HG02885 (cell line): ENCODE results near the gene TMEM245.
"Not testable (repeated sequence)": the region's sequence is repeated elsewhere in the genome, so short reads cannot be mapped to it uniquely, and the experiment has no call there.

Experiments
- ATAC-seq: cut with Tn5 transposase; IDR thresholded peaks from one replicate; pipeline ENCODE4 v1.9.1; 2021; ENCODE audit warnings: mild to moderate bottlenecking; ENCODE audit not compliant: unreplicated experiment, poor library complexity

The TMEM245 gene

DNA sequence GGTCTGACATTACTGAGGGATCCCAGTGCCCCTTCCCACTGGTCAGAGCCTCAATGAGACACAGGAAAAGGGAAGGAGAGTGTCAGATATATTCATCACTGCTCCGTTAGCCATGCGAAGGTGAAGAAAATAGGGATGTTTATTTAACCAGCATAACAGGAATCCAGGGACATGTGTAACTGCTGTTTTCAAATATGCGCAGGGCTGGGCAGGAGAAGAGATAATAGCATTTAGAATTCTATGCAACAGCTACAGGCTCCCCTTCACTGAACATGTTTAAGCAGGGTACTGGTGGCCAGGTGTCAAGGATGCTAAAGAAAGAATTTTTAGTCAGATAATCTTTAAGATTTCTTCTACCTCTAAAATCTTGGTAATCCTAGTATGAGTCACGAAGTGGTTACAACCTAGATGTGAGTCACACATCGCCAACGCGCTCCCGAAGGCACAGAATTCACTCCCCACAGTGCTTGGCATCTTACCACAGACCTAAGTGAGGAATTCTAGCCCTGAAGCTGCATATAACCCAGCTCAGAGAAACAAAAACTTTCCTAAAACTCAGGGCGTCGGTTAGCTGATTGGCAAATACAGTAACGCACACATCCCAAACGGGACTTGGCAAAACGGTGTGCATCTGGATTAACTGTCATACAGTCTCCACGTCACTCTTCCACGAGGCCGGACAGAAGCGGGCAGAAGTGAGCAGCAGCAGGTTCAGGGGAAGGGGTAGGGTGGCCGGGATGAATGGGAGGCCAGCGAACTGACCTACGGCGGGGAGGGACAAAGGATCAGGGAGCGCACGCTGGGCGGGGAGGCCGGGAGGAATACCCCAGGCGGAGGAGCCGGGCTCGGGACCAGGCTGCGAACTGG, 107.5 kb downstream of the TMEM245 start:
- peak; percentile 30 for ATAC-seq

DNA sequence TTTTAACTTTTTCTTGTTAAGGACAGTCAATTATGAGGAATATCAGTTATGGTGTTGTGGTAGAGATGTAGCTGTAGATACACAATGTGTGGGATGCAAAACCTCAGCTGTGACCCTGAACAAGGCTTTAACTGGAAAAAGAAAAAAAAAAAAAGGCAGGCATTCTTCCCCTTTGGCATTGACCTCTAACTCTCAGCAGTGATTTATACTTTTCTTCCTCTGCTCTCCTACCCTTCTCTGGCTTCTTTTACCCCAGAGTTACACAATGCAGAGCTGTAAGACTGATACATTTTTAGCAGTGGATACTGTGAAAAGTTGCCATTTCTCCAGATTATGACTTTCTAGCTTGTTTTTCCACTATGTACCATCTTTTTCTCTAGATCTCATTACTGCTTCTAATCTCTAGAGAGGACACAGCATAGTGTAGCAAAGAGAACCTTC, 108.5 kb downstream of the TMEM245 start:
- ATAC-seq = no peak

DNA sequence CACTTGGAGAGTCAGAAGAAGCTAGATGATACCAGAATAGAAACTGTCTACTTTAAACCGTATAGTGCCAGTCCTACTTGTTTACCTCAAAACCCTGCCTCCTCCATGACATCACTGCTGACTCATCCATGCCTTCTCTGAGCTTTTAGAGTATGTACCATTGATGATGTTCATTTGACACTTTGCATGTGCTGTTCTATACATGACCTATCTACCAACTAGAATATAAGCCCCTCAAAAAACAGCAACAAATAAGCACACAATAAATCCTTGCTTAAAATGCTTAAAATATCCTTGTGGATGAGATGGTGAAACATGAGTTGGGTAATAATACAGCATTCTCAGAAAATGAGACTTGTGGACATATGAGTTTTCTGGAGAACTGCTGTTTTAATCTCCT, 109.0 kb downstream of the TMEM245 start:
- peak; percentile 37 for ATAC-seq

DNA sequence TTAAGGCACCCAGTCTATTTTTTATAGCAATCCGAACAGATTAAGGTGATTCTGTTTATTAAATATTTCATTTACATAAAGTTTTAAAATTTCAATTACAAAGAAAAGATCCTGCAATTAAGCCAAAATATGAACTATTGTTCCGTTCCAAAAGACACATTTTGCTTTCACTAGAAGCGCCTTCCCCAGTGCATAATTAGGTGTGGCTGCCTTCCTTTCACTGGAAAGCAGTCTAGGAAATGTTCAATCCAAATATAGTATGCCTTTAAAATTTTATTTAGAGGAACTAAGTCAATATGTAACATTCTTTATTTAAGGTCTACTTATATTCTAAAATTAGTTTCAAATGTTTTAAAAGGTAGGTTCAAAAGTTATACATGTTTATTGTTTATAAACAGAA, 114.1 kb downstream of the TMEM245 start:
- no peak for ATAC-seq

DNA sequence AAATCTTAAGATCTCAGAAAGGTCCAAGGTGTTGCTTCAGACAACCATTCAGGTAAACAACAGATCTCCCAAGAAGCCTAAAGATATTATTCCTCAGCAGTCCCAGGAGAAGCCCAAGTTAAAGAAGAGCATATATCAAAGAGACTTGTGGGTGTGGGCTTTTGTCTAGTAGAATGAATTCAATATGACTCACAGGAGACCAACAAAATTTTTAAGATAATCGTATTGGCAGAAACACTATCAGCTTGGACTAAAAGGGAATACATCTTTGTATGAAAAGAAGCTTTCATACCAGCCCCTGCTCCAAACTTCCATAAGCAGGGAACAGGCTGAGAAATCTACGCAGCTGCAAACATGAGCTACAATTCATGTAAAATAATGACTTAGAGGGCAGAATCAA, 116.6 kb downstream of the TMEM245 start:
- no peak for ATAC-seq

DNA sequence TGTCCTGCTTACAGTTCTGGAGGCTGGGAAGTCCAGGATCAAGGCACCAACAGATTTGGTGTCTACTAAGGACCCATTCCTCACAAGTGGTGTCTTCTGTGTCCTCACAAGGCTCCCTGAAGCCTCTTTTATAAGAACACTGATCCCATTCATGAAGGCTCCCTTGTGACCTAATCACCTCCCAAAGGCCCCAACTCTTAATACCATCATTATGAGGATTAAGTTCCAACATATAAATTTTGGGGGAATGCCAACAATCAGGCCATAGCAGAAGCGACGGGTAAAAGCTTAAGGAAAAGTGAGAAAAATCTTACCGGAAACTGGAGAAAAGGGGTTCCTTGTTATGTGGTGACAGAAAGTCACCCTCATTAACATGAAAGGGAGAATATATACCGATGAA, 117.6 kb downstream of the TMEM245 start:
- ATAC-seq = no peak

DNA sequence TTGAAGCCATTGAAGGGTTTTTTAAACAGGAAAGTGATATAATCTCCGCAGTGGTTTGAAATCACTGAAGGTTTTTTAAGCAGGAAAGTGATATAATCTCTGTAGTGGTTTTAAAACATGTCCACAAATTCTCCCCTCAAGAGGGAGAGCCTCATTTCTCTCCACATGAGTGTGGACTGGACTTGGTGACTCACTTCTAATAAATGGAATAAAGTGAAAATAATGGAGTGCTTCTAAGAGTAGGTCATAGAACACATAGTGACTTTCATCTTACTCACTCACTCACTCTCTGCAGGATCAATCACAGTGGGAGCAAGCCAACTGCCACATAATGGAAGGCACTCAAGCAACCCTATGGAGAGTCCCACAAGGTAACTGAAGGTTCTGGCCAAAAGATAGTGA, 118.5 kb downstream of the TMEM245 start:
- ATAC-seq = no peak

DNA sequence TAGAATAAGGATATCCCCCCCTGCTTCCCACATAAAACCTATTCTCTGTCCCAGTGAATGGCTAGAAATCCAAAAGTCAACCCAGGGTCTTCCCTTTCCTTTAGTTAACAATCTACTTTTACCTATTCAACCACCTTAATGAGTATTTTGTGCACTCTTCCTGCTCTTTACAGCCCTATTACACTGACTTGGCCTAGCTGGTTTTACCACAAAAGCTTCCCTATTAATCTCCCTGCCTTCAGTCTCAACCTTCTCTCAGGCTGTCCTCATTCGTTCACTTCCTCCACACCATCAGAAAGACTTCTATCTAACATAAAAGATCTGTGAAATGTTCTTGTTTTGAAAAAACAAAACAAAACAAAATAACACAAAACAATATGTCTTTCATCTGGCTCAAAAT, 122.6 kb downstream of the TMEM245 start:
- no peak for ATAC-seq

DNA sequence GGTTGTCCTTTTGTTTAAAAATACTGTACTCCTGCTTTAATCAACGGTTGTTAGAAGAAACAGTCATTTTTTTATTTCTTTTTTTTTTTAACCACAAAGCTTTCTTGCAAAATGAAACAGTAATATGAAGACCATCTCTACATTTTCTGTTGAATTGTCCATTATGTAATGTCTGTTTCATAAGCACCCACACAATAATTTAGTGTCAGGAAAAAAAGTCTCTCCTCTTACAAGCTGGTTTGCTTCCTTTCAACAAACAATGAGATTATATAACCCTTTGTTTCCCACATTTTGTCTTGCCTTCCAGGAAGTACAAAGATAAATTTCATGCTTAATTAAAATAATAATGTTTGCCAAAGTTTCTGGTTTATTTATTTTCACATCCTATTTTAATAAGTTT, 123.1 kb downstream of the TMEM245 start:
- no peak for ATAC-seq

DNA sequence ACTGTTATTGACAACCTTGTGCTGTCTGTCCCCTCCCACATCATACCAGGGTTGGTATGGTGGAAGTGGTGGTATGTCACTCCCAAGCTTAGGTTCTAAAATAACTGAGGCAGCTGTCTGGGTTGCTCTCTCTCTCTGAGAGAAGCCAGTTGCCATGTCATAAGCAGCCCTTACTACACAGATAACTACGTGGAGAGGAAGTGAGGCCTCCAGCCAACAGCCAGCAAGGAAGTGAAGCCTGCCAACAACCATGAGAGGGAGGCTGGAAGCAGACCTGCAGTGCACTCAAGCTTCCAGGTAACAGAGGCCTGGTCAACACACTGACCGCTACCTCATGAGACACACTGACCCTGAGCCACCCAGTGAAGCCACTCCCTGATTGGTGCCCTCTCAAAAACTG, 125.1 kb downstream of the TMEM245 start:
- peak; percentile 87 for ATAC-seq

DNA sequence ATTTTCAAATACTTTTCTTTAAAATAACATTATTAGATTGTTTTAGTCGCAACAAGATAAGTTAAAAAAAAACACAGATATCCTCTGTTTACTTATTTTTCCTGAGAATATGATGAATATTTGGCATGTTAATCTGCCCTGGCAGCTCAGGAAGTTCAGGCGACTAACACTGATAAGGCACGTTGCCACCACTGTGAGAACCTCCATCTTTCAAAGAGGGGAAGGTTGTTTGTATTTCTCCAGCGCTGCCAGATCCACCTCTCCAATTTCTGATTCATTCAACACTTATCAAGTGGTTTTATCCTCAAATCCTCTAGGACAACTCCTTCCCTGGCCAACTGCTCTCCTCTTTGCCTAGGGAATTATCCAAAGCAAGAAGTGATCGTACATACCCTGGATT, 128.3 kb downstream of the TMEM245 start:
- no peak for ATAC-seq

DNA sequence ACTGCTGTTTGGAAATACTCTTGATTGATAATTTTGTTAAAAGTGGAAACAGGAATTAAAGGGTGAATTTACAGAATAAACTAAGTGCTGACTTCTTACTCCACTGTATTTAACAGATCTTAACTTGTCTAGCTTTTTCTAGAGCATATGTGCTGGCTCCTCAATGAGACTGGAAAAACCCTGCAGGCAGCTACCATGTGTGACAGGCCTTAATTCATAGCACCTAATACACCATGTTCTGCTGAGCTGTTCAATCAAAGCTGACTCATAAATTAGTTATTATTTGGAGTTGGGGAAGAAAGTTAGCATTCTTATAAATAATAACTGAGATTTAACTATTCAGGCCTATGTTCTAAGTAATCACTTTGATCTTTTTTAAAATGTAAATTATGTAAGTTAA, 135.9 kb downstream of the TMEM245 start:
- ATAC-seq = no peak

DNA sequence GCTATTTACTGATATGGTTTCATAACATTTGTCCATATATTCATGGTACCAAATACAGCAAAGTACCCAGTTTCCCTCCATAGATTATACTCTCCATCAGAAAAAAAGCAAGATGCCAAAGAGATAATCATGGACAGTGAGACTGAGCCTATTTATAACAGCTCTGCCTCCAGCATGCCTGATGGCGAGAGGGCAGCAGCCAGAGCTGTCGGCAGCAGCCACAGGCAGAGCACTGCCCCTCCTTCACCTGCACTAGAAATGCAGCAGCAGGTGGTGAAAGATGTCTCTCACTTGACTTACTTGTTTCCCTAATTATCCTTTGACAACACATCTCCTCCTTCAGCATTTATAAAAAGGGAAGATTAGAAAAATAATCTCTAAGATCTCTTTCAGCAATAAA, 138.9 kb downstream of the TMEM245 start:
- ATAC-seq = no peak

DNA sequence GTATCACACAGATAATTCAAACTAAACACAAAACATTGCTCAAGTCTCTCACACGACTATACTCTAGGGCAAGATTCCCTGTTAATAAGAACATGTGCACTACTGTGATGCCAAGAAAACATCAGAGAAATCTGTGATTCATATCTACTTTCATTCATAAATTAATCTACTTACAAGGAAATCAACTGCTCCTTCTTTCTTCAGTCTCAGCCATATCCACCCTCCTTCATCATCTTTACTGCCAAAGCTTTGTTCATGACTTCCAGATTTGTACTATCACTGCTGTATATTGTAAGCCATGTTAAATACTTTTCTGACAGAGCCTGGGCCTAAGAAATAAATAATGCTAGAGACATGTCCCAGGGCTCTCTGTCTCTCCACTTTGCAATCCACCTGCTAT, 141.5 kb downstream of the TMEM245 start:
- no peak for ATAC-seq

DNA sequence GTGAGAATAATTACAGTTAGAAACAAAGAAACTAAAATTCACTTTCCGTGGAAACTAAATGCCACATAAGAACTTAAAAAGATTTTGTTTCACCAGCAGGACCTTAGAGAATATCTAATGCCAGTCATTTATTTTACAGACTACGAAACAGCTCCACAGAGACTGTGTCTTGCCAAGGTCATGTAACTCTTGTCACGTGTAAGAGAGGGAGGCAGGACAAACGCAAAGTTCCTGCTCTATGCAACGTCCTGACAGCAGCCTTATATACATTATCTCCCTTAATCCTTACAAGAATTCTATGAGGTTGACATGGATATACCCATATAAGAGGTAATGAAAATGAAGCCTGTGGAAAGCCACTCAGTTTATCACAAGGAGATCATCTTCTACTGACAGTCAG, 145.9 kb downstream of the TMEM245 start:
- ATAC-seq = no peak

DNA sequence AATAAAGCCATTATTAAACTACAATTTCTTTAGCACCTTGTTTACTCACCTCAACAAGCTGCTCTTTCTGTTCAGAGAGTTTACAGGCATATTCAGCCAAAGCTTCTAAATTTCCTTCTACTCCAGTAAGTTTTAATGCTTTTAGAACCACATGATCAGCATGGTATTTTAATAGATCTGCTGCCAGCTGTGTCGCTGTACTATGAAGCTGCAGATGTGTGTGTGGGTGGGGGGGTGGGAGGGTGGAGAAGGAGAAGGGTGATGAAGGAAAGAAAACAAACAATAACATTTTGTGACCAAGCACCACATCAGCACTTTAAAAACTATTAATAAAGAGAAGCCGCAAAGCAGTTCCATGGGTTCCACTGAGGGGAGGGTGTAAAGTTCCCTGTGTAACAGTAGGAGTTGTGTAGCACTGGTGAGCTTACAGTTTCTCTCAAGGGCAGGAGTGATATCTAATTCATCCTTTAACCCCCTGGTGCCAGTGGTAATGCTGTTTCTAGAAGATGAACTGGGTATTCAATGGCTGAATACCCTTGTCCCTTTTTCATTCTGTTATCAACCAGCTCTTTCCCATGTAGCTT, 147.0 kb downstream of the TMEM245 start:
- ATAC-seq = no peak

DNA sequence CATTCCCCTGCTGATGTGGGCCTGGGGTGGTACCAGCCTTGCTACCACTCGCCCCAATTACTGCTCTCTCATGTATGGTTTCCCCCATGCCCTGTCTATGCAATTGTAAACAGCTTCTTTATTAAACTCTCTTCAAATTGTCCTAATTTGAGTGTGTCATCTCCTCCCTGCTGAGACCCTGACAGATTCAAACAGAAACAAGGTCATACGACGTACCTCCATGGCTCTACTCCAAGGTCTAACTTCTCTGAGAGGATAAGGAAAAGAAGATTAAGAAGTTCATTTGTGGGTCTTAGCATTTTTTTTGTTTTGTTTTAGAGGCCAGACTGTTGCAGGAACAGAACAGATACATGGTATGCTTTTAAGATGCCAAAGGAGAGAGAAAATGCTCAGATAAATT, 147.6 kb downstream of the TMEM245 start:
- ATAC-seq = no peak

DNA sequence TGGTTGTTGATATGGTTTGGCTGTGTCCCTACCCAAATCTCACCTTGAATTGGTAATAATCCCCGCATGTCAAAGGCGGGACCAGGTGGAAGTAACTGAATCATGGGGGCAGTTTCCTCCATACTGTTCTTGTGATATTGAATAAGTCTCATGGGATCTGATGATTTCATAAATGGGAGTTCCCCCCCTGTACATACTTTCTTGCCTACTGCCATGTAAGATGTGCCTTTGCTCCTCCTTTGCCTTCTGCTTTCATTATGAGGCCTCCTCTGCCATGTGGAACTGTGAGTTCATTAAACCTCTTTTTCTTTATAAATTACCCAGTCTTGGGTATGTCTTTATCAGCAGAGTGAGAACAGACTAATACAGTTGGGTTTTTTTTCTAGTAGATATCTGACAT, 148.4 kb downstream of the TMEM245 start:
- not testable (repeated sequence) for ATAC-seq

DNA sequence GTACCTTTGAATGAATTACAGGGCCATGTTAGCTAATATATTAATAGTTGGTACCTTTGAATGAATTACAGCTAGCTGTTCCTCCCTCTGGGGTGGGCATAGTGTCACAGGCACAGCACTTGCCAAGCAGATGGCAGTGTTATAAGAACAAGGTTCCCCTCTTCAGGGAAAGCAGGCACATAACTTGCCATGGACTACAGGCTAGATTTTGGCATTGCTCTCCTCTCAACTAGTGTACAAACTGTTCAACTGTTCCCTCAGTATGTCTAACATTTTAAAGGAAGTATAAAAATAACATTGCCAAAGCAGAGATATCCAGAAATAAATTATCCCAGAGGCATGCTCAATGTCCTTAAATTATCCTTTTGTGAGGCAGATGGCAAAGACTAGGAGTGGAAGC, 151.8 kb downstream of the TMEM245 start:
- ATAC-seq = no peak
